ENCODE measurements around the gene CSRP2.

DNA sequence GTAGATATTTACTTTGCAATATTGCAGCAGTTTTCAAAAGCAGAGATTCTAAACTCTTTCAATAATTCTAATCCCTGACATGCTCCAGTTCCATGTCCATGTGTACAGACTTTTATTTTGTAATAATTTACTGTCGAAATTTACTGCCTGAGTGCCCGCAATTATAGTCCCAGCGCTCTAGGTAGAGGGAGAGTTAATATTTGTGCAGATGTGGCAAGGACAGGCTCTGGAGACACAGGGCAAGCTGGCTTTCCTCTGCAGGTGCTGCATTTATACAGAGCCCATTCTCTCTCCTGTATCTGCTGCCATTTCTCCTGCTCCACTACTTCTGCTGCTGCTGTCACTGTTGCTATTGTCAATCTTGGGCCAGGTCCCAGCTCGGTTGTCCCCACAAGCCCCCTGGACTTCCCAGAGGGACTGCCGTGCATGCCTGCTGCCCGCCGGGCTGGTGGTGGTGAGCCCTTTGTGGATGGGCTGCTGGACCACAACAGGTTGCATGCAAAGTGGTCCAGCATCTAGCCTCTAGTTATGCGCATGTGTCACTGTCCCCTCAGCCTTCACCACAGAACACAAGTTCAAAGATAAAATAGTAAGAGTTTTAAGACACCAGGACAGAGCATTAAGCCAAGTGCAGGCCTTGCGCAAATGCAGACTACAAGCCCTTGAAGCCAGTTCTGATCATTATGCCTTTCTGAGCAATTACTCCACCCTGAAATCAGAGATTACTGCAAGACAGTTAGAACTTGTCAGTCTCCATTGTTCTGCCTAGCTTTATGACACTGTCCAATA lies 40.8 kb upstream of the CSRP2 start:
- TF ChIP-seq CTCF (IDR thresholded peaks at IDR 0.05) (no peak), EP300 (IDR thresholded peaks at IDR 0.05; ENCODE audit: low read depth) (no peak), POLR2AphosphoS5 (IDR thresholded peaks at IDR 0.05) (no peak), POLR2A (IDR thresholded peaks at IDR 0.05) (no peak)

All from transverse colon (tissue), 4 donors.